A549 (cell line): ENCODE results near the gene B3GNT5. TPM values are rescaled to one million over a fixed set of nuclear protein-coding genes. Genes with fewer than 3 reads are reported as not detected.

Experiments
- ATAC-seq, 2 experiments: fragments of 200-7000 bp in 1 of 2; fragments of >200 bp in 1 of 2; cut with Nextera tagmentation in 1 of 2; cut with Tn5 transposase in 1 of 2; 3 replicates each; pipeline versions ENCODE4 v1.8.0 to v1.9.1; 2018 to 2020; ENCODE audit warnings: mild to moderate bottlenecking in 1 of 2, moderate library complexity in 1 of 2
- CTCF ChIA-PET: fragments of 300-600 bp; sonication (Branson Sonifier 250); formaldehyde crosslinking; extraction: SDS; loops from one replicate; lab custom pipeline; 2021; ENCODE audit warnings: antibody characterized with exemption, inconsistent platforms; lab: Yijun Ruan, JAX
- POLR2A ChIA-PET: fragments of 350-600 bp; formaldehyde crosslinking; extraction: SDS; loops from one replicate; lab custom pipeline; 2021; ENCODE audit warnings: antibody characterized with exemption, inconsistent platforms; lab: Yijun Ruan, JAX
- DNase-seq, 2 experiments: peaks; one replicate each; pipeline versions ENCODE4 v3.0.0 to v3.0.0-alpha.2; 2011 to 2016; ENCODE audit warnings: low read depth in 1 of 2, low spot score in 1 of 2
- FAIRE-seq: peaks from 2 replicates; lab custom pipeline; 2011; peaks lifted over from hg19 to GRCh38; lab: Jason Lieb, UNC
- H3K27ac ChIP-seq, 2 experiments: fragments of >200 bp; sonication (Bioruptor Twin); formaldehyde crosslinking; 3 replicates each; pipeline ENCODE4 v1.5.1; 2016 to 2017
- H3K4me1 ChIP-seq: fragments of >200 bp; sonication (Bioruptor Twin); formaldehyde crosslinking; 3 replicates; pipeline ENCODE4 v1.6.1; 2016
- H3K4me2 ChIP-seq: fragments of >200 bp; sonication (Bioruptor Twin); formaldehyde crosslinking; 3 replicates; pipeline ENCODE4 v1.6.1; 2016
- H3K4me3 ChIP-seq: fragments of >200 bp; sonication (Bioruptor Twin); formaldehyde crosslinking; 3 replicates; pipeline ENCODE4 v1.5.1; 2016
- H3K9me3 ChIP-seq: fragments of >200 bp; sonication (Bioruptor Twin); formaldehyde crosslinking; 3 replicates; pipeline ENCODE4 v1.6.1; 2016
- BHLHE40 ChIP-seq: IDR thresholded peaks from 2 replicates; pipeline ENCODE4 v1.6.1; 2012; ENCODE audit warnings: low read depth, low read length, inconsistent platforms
- CEBPB ChIP-seq, 2 experiments: fragments of >200 bp in 1 of 2; sonication (Bioruptor Twin) in 1 of 2; formaldehyde crosslinking in 1 of 2; IDR thresholded peaks; 2 replicates each; pipeline ENCODE4 v1.6.1; 2012 to 2016
- EP300 ChIP-seq, 2 experiments: fragments of >200 bp; sonication (Bioruptor Twin); formaldehyde crosslinking; IDR thresholded peaks; 2 replicates in 1 of 2; 3 replicates in 1 of 2; pipeline ENCODE4 v1.6.1; 2016 to 2017
- ESRRA ChIP-seq: fragments of 150-350 bp; IDR thresholded peaks from 2 replicates; pipeline ENCODE4 v1.6.1; 2014; ENCODE audit warnings: mild to moderate bottlenecking, low read length, borderline replicate concordance
- FOSL2 ChIP-seq, 2 experiments: fragments of 450-650 bp in 1 of 2; fragments of >200 bp in 1 of 2; sonication (Bioruptor Twin) in 1 of 2; formaldehyde crosslinking; IDR thresholded peaks; 2 replicates each; pipeline versions ENCODE4 v1.5.0 to v1.6.1; 2016 to 2020; ENCODE audit warnings: mild to moderate bottlenecking in 1 of 2, moderate library complexity in 1 of 2
- GATA3 ChIP-seq: IDR thresholded peaks from 2 replicates; pipeline ENCODE4 v1.6.1; 2012; ENCODE audit warnings: borderline replicate concordance
- HDAC2 ChIP-seq: fragments of 200-600 bp; sonication (generic); IDR thresholded peaks from 2 replicates; pipeline ENCODE4 v1.6.1; 2016
- HEYL ChIP-seq: fragments of 250-450 bp; sonication (Bioruptor Pico); IDR thresholded peaks from 2 replicates; pipeline ENCODE4 v1.8.0; 2021; ENCODE audit warnings: mild to moderate bottlenecking, moderate library complexity
- HOXA7 ChIP-seq: fragments of 250-450 bp; sonication (Bioruptor Pico); IDR thresholded peaks from 2 replicates; pipeline ENCODE4 v1.5.0; 2020; ENCODE audit warnings: mild to moderate bottlenecking, moderate library complexity
- HOXB13 ChIP-seq: fragments of 250-450 bp; sonication (Bioruptor Pico); IDR thresholded peaks from 2 replicates; pipeline ENCODE4 v1.5.0; 2020; ENCODE audit warnings: low read depth, mild to moderate bottlenecking, moderate library complexity
- HOXB5 ChIP-seq: fragments of 250-450 bp; sonication (Bioruptor Pico); IDR thresholded peaks from 2 replicates; pipeline ENCODE4 v1.5.0; 2020; ENCODE audit warnings: mild to moderate bottlenecking, moderate library complexity
- KDM5A ChIP-seq: fragments of 200-600 bp; sonication (generic); IDR thresholded peaks from 2 replicates; pipeline ENCODE4 v1.6.1; 2016; ENCODE audit warnings: antibody characterized with exemption, mild to moderate bottlenecking
- NFE2L2 ChIP-seq: fragments of 150-350 bp; conservative IDR thresholded peaks from 2 replicates; pipeline ENCODE4 v1.6.1; 2014; ENCODE audit warnings: low read length
- POLR2AphosphoS2 ChIP-seq: conservative IDR thresholded peaks from 2 replicates; pipeline ENCODE4 v1.6.1; 2012; ENCODE audit warnings: low read length, improper control_type of control experiment, inconsistent platforms
- RAD21 ChIP-seq, 2 experiments: fragments of >200 bp in 1 of 2; sonication (Bioruptor Twin) in 1 of 2; formaldehyde crosslinking in 1 of 2; IDR thresholded peaks in 1 of 2; conservative IDR thresholded peaks in 1 of 2; 2 replicates in 1 of 2; 3 replicates in 1 of 2; pipeline ENCODE4 v1.6.1; 2012 to 2018; ENCODE audit warnings: inconsistent platforms in 1 of 2
- RARB ChIP-seq: fragments of 250-450 bp; sonication (Bioruptor Pico); IDR thresholded peaks from 2 replicates; pipeline ENCODE4 v1.8.0; 2021; ENCODE audit warnings: mild to moderate bottlenecking, moderate library complexity
- RFX5 ChIP-seq: fragments of 450-650 bp; IDR thresholded peaks from 2 replicates; pipeline ENCODE4 v1.7.1; 2014; ENCODE audit warnings: antibody characterized with exemption, mild to moderate bottlenecking, moderate library complexity
- SMC3 ChIP-seq: fragments of >200 bp; sonication (Bioruptor Twin); formaldehyde crosslinking; IDR thresholded peaks from 3 replicates; pipeline ENCODE4 v1.6.1; 2018; ENCODE audit warnings: inconsistent platforms
- SREBF2 ChIP-seq: fragments of 450-650 bp; IDR thresholded peaks from 2 replicates; pipeline ENCODE4 v1.6.1; 2014; ENCODE audit warnings: mild to moderate bottlenecking, moderate library complexity
- TFCP2L1 ChIP-seq: fragments of 250-450 bp; sonication (Bioruptor Pico); IDR thresholded peaks from 2 replicates; pipeline ENCODE4 v1.5.0; 2021; ENCODE audit warnings: mild to moderate bottlenecking
- ZC3H11A ChIP-seq: fragments of 450-650 bp; IDR thresholded peaks from 2 replicates; pipeline ENCODE4 v1.6.1; 2014; ENCODE audit warnings: antibody characterized with exemption, mild to moderate bottlenecking
- WGBS: methylation state at CpG from one replicate; pipeline ENCODE4 v1.1.6; 2017; ENCODE audit errors: missing lambda C conversion rate; 5-methylcytosine and 5-hydroxymethylcytosine counted together
- polyA plus RNA-seq, 4 experiments: library from polyadenylated mRNA; depleted of rRNA in 3 of 4; stranded (reverse); fragments of >200 nt; fragmentation: RNase III in 1 of 4; extraction: RNeasy Plus Mini Kit Qiagen cat#74134 plus additional on column Dnase treatment in 1 of 4; gene quantifications; 2 replicates in 3 of 4; 3 replicates in 1 of 4; pipeline ENCODE4 v1.2.3, GENCODE V29; 2011 to 2017
- TF ChIP-seq, protein P1 (sequence below): fragments of 200-600 bp; sonication (generic); IDR thresholded peaks from 2 replicates; pipeline ENCODE4 v1.6.1; 2016; ENCODE audit warnings: antibody characterized with exemption, mild to moderate bottlenecking, moderate library complexity
- TF ChIP-seq, protein P2 (sequence below): IDR thresholded peaks from 2 replicates; pipeline ENCODE4 v1.6.1; 2012; ENCODE audit warnings: low read depth, borderline replicate concordance
- TF ChIP-seq, protein P3 (sequence below): fragments of >200 bp; sonication (Bioruptor Twin); formaldehyde crosslinking; IDR thresholded peaks from 2 replicates; pipeline ENCODE4 v1.6.1; 2016
- TF ChIP-seq, protein P4 (sequence below): fragments of 250-450 bp; sonication (Bioruptor Pico); IDR thresholded peaks from 2 replicates; pipeline ENCODE4 v1.5.0; 2021; ENCODE audit warnings: mild to moderate bottlenecking, moderate library complexity, borderline replicate concordance

B3GNT5 gene
- polyA plus RNA-seq, 2 of the 4 experiments (the other 2 are of a cell fraction) = 4.7 to 11.7 TPM

DNA sequence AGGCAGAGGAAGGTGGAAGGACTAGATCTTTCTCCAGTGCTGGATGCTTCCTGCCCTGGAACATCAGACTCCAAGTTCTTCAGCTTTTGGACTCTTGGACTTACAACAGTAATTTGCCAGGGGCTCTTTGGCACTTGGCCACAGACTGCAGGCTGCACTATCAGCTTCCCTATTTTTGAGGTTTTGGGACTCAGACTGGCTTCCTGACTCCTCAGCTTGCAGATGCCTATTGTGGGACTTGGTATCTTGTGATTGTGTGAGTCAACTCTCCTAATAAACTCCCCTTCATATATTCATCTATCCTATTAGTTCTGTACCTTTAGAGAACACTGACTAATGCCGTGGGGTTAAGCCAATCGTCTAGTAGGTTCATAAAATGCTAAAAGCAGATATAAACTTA, 8.8 kb upstream of the B3GNT5 start:
- ChIA-PET CTCF (no interaction called here), POLR2A (no interaction called here)
- no peak for DNase-seq
- 57% methylated on average over 2 of the region's 2 CpGs for WGBS
- no peak for TF ChIP-seq EP300 (IDR thresholded peaks at IDR 0.05)
- TF ChIP-seq, protein P1, sequence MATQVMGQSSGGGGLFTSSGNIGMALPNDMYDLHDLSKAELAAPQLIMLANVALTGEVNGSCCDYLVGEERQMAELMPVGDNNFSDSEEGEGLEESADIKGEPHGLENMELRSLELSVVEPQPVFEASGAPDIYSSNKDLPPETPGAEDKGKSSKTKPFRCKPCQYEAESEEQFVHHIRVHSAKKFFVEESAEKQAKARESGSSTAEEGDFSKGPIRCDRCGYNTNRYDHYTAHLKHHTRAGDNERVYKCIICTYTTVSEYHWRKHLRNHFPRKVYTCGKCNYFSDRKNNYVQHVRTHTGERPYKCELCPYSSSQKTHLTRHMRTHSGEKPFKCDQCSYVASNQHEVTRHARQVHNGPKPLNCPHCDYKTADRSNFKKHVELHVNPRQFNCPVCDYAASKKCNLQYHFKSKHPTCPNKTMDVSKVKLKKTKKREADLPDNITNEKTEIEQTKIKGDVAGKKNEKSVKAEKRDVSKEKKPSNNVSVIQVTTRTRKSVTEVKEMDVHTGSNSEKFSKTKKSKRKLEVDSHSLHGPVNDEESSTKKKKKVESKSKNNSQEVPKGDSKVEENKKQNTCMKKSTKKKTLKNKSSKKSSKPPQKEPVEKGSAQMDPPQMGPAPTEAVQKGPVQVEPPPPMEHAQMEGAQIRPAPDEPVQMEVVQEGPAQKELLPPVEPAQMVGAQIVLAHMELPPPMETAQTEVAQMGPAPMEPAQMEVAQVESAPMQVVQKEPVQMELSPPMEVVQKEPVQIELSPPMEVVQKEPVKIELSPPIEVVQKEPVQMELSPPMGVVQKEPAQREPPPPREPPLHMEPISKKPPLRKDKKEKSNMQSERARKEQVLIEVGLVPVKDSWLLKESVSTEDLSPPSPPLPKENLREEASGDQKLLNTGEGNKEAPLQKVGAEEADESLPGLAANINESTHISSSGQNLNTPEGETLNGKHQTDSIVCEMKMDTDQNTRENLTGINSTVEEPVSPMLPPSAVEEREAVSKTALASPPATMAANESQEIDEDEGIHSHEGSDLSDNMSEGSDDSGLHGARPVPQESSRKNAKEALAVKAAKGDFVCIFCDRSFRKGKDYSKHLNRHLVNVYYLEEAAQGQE = no peak
- TF ChIP-seq SMC3 = no peak
- no peak for TF ChIP-seq NFE2L2
- no peak for TF ChIP-seq HOXB13
- TF ChIP-seq, protein P2, sequence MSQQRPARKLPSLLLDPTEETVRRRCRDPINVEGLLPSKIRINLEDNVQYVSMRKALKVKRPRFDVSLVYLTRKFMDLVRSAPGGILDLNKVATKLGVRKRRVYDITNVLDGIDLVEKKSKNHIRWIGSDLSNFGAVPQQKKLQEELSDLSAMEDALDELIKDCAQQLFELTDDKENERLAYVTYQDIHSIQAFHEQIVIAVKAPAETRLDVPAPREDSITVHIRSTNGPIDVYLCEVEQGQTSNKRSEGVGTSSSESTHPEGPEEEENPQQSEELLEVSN = no peak
- TF ChIP-seq RFX5 = no peak
- no peak for TF ChIP-seq HOXB5 (CRISPR knock-in tag)
- TF ChIP-seq, protein P3, sequence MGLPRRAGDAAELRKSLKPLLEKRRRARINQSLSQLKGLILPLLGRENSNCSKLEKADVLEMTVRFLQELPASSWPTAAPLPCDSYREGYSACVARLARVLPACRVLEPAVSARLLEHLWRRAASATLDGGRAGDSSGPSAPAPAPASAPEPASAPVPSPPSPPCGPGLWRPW = no peak
- no peak for TF ChIP-seq HEYL (CRISPR knock-in tag)
- no peak for TF ChIP-seq RARB (CRISPR knock-in tag)
- TF ChIP-seq SREBF2 = no peak
- TF ChIP-seq GATA3 = no peak
- TF ChIP-seq BHLHE40 = no peak
- Histone ChIP-seq H3K4me2 (0 out of 3 replicates have a peak overlapping the region, but pooled peaks have one; percentile 5), H3K9me3 (peaks cover 9% of the 10 kb centered on the region; the same call in 2 of the 3 replicates), H3K4me1 (peaks cover 10% of the 10 kb centered on the region; the same call in 2 of the 3 replicates), H3K27ac (no peak overlapping the region), H3K4me3 (no peak overlapping the region)
- ATAC-seq = no peak
- no peak for FAIRE-seq

DNA sequence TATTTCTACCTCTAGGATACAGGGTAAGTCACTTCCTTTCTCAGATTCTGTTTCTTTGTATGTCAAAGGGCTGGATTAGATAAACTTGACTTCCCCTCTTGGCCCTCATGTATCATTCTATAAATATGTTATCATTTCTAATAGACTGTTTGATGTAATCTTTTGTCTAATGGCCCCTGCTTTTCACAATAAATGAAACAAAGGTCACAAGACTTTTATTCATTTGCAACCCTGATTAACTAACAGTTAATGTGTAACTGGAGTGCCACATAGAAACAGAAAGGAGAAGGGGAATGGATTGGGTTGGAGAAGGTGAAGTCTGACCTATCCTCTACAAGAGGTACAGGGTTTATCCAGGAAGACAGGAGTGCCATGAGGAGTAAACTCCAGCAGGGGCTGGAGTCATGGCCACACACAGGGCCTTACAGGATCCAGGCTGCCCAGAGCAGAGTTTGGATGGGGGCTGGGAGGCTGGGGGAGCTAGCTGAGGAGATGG, 8.0 kb upstream of the B3GNT5 start:
- Histone ChIP-seq H3K9me3 (peaks cover 9% of the 10 kb centered on the region; the same call in 2 of the 3 replicates), H3K4me2 (peak overlapping the region; percentile 5; the same call in 1 of the 3 replicates), H3K4me1 (peaks cover 10% of the 10 kb centered on the region; the same call in 2 of the 3 replicates), H3K4me3 (no peak overlapping the region), H3K27ac (peak overlapping the region in 1 of 2 experiments; percentile 64; a peak in 3 of 6 replicates)
- DNase-seq (no peak), FAIRE-seq (no peak), ATAC-seq (peak; percentile 83 to 85)
- ChIA-PET POLR2A (no interaction called here), CTCF (no interaction called here)
- TF ChIP-seq CEBPB (IDR thresholded peaks at IDR 0.05) = no peak

DNA sequence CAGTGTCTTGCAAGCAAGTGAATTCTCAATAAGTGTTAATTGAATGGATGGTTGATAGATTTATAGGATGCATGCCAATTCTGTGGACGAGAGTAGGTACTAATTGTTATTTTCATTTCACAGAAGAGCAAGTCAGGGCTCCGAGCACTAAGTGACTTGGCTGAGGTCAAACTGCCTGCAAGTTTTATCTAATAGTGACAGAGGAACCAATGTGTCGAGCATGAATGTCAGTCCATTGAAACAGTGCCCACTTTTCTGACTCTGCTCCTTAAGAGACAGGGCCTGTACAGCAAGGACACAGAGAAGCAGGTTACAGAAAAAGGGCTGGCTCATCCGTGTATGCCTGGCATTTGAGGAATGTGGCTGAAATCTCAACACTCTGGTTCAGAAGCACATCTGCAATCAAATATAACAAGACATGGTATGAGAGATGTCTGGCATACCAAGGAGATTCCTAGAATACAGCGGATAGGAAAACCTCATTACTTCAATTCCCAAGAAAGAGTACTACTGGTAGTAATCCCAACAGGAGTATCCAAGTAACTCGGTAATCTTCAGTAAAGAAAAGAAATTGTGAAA, 6.0 kb upstream of the B3GNT5 start:
- ChIA-PET POLR2A (no interaction called here), CTCF (no interaction called here)
- ATAC-seq (peak in 1 of 2 experiments; percentile 45; a peak in 3 of 6 replicates), DNase-seq (no peak), FAIRE-seq (no peak)
- TF ChIP-seq TFCP2L1 (CRISPR knock-in tag) (no peak), RFX5 (no peak), HDAC2 (no peak), ZC3H11A (no peak), KDM5A (no peak), FOSL2 (IDR thresholded peaks at IDR 0.05) (no peak), FOSL2 (CRISPR knock-in tag; IDR thresholded peaks at IDR 0.05) (no peak), ESRRA (no peak), POLR2AphosphoS2 (no peak), HOXB5 (CRISPR knock-in tag) (no peak), HOXA7 (CRISPR knock-in tag) (no peak), RAD21 (conservative IDR thresholded peaks at IDR 0.05 in 1 of 2, IDR thresholded peaks at IDR 0.05 in 1 of 2) (no peak)
- TF ChIP-seq, protein P4, sequence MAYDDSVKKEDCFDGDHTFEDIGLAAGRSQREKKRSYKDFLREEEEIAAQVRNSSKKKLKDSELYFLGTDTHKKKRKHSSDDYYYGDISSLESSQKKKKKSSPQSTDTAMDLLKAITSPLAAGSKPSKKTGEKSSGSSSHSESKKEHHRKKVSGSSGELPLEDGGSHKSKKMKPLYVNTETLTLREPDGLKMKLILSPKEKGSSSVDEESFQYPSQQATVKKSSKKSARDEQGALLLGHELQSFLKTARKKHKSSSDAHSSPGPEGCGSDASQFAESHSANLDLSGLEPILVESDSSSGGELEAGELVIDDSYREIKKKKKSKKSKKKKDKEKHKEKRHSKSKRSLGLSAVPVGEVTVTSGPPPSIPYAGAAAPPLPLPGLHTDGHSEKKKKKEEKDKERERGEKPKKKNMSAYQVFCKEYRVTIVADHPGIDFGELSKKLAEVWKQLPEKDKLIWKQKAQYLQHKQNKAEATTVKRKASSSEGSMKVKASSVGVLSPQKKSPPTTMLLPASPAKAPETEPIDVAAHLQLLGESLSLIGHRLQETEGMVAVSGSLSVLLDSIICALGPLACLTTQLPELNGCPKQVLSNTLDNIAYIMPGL (CRISPR knock-in tag) = no peak
- no peak overlapping the region for H3K27ac ChIP-seq
- H3K4me1 ChIP-seq = peaks cover 10% of the 10 kb centered on the region; the same call in 2 of the 3 replicates
- no peak overlapping the region for H3K4me3 ChIP-seq
- 47% methylated on average over 6 of the region's 6 CpGs for WGBS
- peaks cover 9% of the 10 kb centered on the region; the same call in 2 of the 3 replicates for H3K9me3 ChIP-seq
- peak overlapping the region; percentile 10; the same call in 1 of the 3 replicates for H3K4me2 ChIP-seq
